ENCODE results near the gene UBR1.

- TF ChIP-seq POLR2AphosphoS5 (IDR thresholded peaks at IDR 0.05; ENCODE audit: insufficient read depth in 1 of 2, low read depth in 1 of 2) (no peak), CTCF (IDR thresholded peaks at IDR 0.05) (no peak), POLR2A (IDR thresholded peaks at IDR 0.05) (no peak)
Measured at GRCh38 chr15:42931702-42932486, 173.9 kb downstream of the UBR1 start.
